HG02642 (cell line): Measurements from ENCODE around the gene KNDC1.

ENCODE experiments used
- ATAC-seq: cut with Tn5 transposase; IDR thresholded peaks from one replicate; pipeline ENCODE4 v1.9.1; 2021; ENCODE audit warnings: mild to moderate bottlenecking; ENCODE audit not compliant: unreplicated experiment, poor library complexity

KNDC1 gene

GRCh38 chr10:133160826-133161471 lies 930 bp downstream of the KNDC1 start:
- no peak for ATAC-seq

- ATAC-seq: no peak
Measured at GRCh38 chr10:133161486-133162109, 1.6 kb downstream of the KNDC1 start.

- ATAC-seq: no peak
Measured at GRCh38 chr10:133162178-133162909, 2.3 kb downstream of the KNDC1 start.

GRCh38 chr10:133162910-133163856 lies 3.2 kb downstream of the KNDC1 start:
- ATAC-seq: no peak

- ATAC-seq: no peak
Measured at GRCh38 chr10:133163889-133164815, 4.1 kb downstream of the KNDC1 start.

- no peak for ATAC-seq
Measured at GRCh38 chr10:133164816-133165555, 5.0 kb downstream of the KNDC1 start.

- no peak for ATAC-seq
Measured at GRCh38 chr10:133165556-133166503, 5.8 kb downstream of the KNDC1 start.

- no peak for ATAC-seq
Measured at GRCh38 chr10:133166504-133166827, 6.4 kb downstream of the KNDC1 start.

GRCh38 chr10:133166828-133167692 lies 7.0 kb downstream of the KNDC1 start:
- no peak for ATAC-seq

GRCh38 chr10:133167693-133168616 lies 7.9 kb downstream of the KNDC1 start:
- no peak for ATAC-seq

GRCh38 chr10:133168617-133169031 lies 8.6 kb downstream of the KNDC1 start:
- no peak for ATAC-seq

GRCh38 chr10:133169173-133169947 lies 9.3 kb downstream of the KNDC1 start:
- no peak for ATAC-seq

GRCh38 chr10:133170092-133170491 lies 10.1 kb downstream of the KNDC1 start:
- no peak for ATAC-seq

GRCh38 chr10:133173860-133174640 lies 14.0 kb downstream of the KNDC1 start:
- ATAC-seq: no peak
